MM.1S (cell line): ENCODE results near the gene GAP43.

ENCODE experiments used
- DNase-seq: peaks from one replicate; pipeline ENCODE4 v3.0.0-alpha.2; 2015
- H2AFZ ChIP-seq: fragments of 300-600 bp; sonication (generic); 2 replicates; pipeline ENCODE4 v1.6.0; 2016; ENCODE audit warnings: antibody characterized with exemption, low read length
- H3F3A ChIP-seq: fragments of 300-600 bp; sonication (generic); 2 replicates; pipeline ENCODE4 v1.6.1; 2016; ENCODE audit warnings: mild to moderate bottlenecking, antibody characterized with exemption, low read length, moderate library complexity, mixed read lengths; ENCODE audit not compliant: insufficient read depth
- H3K27ac ChIP-seq: fragments of 300-600 bp; sonication (generic); 2 replicates; pipeline ENCODE4 v1.5.1; 2016; ENCODE audit warnings: mild to moderate bottlenecking, low read length
- H3K27me3 ChIP-seq: fragments of 300-600 bp; sonication (generic); replicated peaks from 2 replicates; pipeline ENCODE4 v1.6.0; 2016; ENCODE audit warnings: low read length; ENCODE audit not compliant: insufficient read depth
- H3K36me3 ChIP-seq: fragments of 300-600 bp; sonication (generic); replicated peaks from 2 replicates; pipeline ENCODE4 v1.6.1; 2016; ENCODE audit warnings: mild to moderate bottlenecking, low read length, mixed read lengths; ENCODE audit not compliant: insufficient read depth
- H3K4me1 ChIP-seq: fragments of 300-600 bp; sonication (generic); 2 replicates; pipeline ENCODE4 v1.6.1; 2016; ENCODE audit warnings: low read length, mixed read lengths
- H3K4me2 ChIP-seq: fragments of 300-600 bp; sonication (generic); 2 replicates; pipeline ENCODE4 v1.6.0; 2016; ENCODE audit warnings: low read depth, low read length
- H3K4me3 ChIP-seq: fragments of 300-600 bp; sonication (generic); 2 replicates; pipeline ENCODE4 v1.5.1; 2016; ENCODE audit warnings: low read length, mixed read lengths
- H3K79me2 ChIP-seq: fragments of 300-600 bp; sonication (generic); 2 replicates; pipeline ENCODE4 v1.6.1; 2016; ENCODE audit warnings: mixed run types, low read length, mixed read lengths
- H3K9ac ChIP-seq: fragments of 300-600 bp; sonication (generic); 2 replicates; pipeline ENCODE4 v1.6.1; 2016; ENCODE audit warnings: low read length, mixed read lengths
- H3K9me2 ChIP-seq: fragments of 300-600 bp; sonication (generic); replicated peaks from 2 replicates; pipeline ENCODE4 v1.6.1; 2016; ENCODE audit warnings: mild to moderate bottlenecking, low read length, mixed read lengths; ENCODE audit not compliant: insufficient read depth
- H3K9me3 ChIP-seq: fragments of 300-600 bp; sonication (generic); replicated peaks from 2 replicates; pipeline ENCODE4 v1.6.1; 2016; ENCODE audit warnings: mild to moderate bottlenecking, low read length, mixed read lengths; ENCODE audit not compliant: insufficient read depth
- H4K20me1 ChIP-seq: fragments of 300-600 bp; sonication (generic); 2 replicates; pipeline ENCODE4 v1.6.1; 2016; ENCODE audit warnings: mild to moderate bottlenecking, low read length, moderate library complexity, mixed read lengths; ENCODE audit not compliant: insufficient read depth
- EZH2 ChIP-seq: fragments of 300-600 bp; sonication (generic); optimal IDR thresholded peaks from 2 replicates; pipeline ENCODE3; 2017; ENCODE audit warnings: low read depth, mild to moderate bottlenecking, antibody characterized with exemption, low read length, mixed read lengths
- EZH2phosphoT487 ChIP-seq: fragments of 300-600 bp; sonication (generic); IDR thresholded peaks from 2 replicates; pipeline ENCODE4 v1.6.1; 2018; ENCODE audit warnings: antibody characterized with exemption, low read length
- TF ChIP-seq, protein P1 (sequence below): fragments of 300-600 bp; sonication (generic); IDR thresholded peaks from 2 replicates; pipeline ENCODE4 v1.5.1; 2016; ENCODE audit warnings: antibody characterized with exemption, low read length, mixed read lengths

Gene GAP43

GRCh38 chr3:115598216-115598615 lies 25.1 kb upstream of the GAP43 start:
- Histone ChIP-seq H4K20me1 (no peaks in the 10 kb centered on the region), H3K79me2 (no peaks in the 10 kb centered on the region), H3F3A (no peaks in the 10 kb centered on the region), H3K9me3 (no peaks in the 10 kb centered on the region), H3K9me2 (no peaks in the 10 kb centered on the region), H2AFZ (no peak overlapping the region), H3K27ac (no peak overlapping the region), H3K4me2 (no peak overlapping the region), H3K4me3 (no peak overlapping the region), H3K9ac (no peak overlapping the region), H3K4me1 (no peaks in the 10 kb centered on the region), H3K27me3 (no peaks in the 10 kb centered on the region), H3K36me3 (no peaks in the 10 kb centered on the region)
- TF ChIP-seq EZH2 (no peak), EZH2phosphoT487 (no peak)
- TF ChIP-seq, protein P1, sequence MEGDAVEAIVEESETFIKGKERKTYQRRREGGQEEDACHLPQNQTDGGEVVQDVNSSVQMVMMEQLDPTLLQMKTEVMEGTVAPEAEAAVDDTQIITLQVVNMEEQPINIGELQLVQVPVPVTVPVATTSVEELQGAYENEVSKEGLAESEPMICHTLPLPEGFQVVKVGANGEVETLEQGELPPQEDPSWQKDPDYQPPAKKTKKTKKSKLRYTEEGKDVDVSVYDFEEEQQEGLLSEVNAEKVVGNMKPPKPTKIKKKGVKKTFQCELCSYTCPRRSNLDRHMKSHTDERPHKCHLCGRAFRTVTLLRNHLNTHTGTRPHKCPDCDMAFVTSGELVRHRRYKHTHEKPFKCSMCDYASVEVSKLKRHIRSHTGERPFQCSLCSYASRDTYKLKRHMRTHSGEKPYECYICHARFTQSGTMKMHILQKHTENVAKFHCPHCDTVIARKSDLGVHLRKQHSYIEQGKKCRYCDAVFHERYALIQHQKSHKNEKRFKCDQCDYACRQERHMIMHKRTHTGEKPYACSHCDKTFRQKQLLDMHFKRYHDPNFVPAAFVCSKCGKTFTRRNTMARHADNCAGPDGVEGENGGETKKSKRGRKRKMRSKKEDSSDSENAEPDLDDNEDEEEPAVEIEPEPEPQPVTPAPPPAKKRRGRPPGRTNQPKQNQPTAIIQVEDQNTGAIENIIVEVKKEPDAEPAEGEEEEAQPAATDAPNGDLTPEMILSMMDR, result no peak
- no peak for DNase-seq

DNA sequence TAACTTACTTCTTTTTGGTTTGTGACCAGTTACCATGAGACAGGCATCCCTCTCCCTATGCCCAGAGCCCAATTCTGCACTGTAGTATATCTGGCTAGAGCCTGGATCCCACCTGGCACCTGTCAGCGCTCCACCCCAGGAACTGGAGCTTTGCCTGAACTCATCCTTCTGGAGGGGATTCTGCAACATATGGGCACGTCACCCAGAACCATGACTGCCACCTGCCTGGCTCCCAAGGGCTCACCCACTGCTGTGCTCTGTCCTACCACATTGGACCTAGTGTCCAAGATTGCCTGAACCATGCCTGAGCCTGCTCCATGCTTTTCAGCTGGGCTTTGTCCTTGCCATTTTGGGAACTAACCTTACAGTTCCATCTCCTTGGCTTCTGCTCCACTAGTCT lies 21.1 kb upstream of the GAP43 start:
- no peaks in the 10 kb centered on the region for H3K36me3 ChIP-seq

DNA sequence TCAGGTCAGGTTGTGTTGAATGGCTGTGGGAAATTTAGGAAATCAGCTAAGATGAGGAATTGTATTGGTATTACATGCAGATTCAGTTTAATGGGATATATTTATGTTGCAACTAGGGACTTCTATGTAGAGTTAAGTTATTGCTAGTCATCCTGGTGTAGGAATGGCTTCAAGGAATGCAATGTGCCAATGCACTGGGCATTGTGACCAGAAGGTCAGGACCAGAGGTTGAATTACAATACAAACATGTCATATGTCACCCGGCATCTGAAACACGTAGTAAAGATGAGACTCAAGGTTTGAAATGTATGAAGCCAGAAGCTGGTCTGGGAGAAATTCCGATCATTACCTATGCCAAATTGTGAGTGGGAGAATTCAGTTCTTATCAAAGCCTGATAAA lies 11.7 kb upstream of the GAP43 start:
- Histone ChIP-seq H3K9me2 (no peaks in the 10 kb centered on the region), H4K20me1 (no peaks in the 10 kb centered on the region), H3F3A (no peaks in the 10 kb centered on the region), H3K9ac (no peak overlapping the region), H3K36me3 (no peaks in the 10 kb centered on the region), H3K27ac (no peak overlapping the region), H3K4me1 (no peaks in the 10 kb centered on the region), H3K9me3 (no peaks in the 10 kb centered on the region), H3K79me2 (no peaks in the 10 kb centered on the region), H3K27me3 (no peaks in the 10 kb centered on the region), H3K4me3 (no peak overlapping the region), H3K4me2 (no peak overlapping the region), H2AFZ (no peak overlapping the region)
- DNase-seq, result no peak
- no peak for TF ChIP-seq EZH2
- TF ChIP-seq, protein P1, result no peak
- TF ChIP-seq EZH2phosphoT487, result no peak

More for the DNA sequence above, 21.1 kb upstream of the GAP43 start:
- Histone ChIP-seq H3K79me2 (no peaks in the 10 kb centered on the region), H3K27ac (no peak overlapping the region), H3K27me3 (no peaks in the 10 kb centered on the region), H3F3A (no peaks in the 10 kb centered on the region), H3K4me1 (no peaks in the 10 kb centered on the region), H4K20me1 (no peaks in the 10 kb centered on the region), H2AFZ (no peak overlapping the region), H3K9me2 (no peaks in the 10 kb centered on the region), H3K4me2 (no peak overlapping the region), H3K9me3 (no peaks in the 10 kb centered on the region), H3K9ac (no peak overlapping the region), H3K4me3 (no peak overlapping the region)
- TF ChIP-seq EZH2phosphoT487, result no peak
- TF ChIP-seq, protein P1, result no peak
- DNase-seq, result no peak
